HG03097 (cell line): Measurements from ENCODE around the gene WSB1.

Experiments
- ATAC-seq: cut with Tn5 transposase; IDR thresholded peaks from one replicate; pipeline ENCODE4 v1.9.1; 2021; ENCODE audit not compliant: unreplicated experiment, low FRiP score

The WSB1 gene

DNA sequence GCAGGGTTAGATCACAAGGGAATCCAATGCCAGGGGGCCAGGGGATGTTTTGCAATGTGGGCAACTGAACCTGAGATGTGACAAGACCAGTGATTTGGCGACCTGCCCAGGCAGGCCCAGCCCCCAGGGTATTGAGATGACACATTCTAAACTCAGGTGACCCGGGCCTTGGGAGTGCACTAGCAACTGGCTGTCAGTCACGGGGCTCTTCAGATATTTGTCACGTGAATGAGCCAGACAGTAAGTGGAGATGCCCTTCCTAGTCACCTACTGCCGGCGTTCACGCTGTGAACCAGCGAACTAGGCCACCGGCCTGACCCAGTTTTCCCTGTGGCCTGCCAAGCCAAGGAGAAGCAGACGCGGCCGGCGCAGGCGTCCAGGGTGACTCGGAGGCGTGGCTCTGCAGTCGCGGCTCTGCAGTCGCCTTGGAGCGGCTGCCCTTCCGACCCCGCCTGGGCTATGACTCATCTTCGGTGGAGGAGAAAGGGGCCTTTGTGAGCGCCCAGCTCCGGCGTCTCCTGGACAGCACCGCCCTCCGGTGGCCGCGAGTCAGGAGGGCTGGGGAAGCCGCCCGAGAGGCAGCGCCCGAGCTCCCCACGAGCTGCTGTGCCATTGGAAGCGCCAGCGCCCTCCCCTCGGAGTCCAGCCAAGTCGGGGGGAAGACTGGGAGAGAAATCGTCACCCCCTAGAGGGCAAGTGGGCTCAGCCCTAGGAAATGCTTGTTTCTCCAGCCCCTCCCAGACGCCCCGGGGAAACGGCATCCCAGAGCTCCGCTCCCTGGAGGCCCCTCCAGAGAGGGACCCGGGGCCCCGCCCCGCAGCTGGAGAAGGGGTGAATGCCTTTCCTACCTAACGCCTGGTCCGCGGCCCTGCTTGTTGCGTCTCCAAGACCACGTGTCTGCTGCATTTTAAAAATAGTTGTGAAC is 38.8 kb downstream of the WSB1 start:
- peak; percentile 92 for ATAC-seq

DNA sequence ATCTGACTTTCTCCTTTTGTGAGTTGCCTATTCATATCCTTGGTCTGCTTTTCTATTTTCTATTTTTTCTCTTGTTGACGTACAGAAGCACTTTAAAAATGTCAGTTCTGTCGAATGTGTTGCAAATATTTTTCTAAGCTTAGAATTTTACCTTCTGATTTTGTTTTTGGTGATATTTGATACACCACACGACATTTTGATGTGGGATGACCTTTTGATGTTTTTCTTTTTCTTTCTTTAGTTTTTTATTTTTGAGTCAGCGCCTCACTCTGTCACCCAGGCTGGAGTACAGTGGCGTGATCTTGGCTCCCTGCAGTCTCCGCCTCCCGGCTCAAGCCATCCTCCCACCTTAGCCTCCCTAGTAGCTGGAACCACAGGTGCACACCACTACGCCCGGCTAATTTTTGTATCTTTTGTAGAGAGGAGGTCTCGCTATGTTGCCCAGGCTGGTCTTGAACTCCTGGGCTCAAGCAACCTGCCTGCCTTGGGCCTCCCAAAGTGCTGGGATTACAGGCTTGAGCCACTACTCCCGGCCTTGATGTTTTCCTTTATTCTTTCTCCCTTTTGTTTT is 39.6 kb downstream of the WSB1 start:
- no peak for ATAC-seq

DNA sequence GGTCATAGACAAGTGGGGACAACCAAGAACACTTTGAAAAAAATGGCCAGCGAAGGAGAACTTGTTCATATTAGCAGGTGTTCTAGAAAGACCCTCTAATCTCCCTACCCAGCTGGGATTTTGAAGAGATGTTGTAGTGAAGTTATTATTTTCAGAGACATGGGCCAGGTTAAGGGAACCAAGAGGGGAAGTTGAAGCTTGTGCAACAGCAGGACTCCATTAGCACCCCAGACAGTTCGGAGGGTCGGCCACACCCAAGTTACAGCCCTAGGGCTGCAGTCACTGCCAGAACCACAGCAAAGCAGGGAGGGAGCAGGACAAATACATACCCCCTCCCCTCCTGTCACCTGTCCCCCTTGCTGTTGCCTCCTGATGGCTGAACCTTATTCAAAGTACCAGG is 42.3 kb downstream of the WSB1 start:
- ATAC-seq: no peak

DNA sequence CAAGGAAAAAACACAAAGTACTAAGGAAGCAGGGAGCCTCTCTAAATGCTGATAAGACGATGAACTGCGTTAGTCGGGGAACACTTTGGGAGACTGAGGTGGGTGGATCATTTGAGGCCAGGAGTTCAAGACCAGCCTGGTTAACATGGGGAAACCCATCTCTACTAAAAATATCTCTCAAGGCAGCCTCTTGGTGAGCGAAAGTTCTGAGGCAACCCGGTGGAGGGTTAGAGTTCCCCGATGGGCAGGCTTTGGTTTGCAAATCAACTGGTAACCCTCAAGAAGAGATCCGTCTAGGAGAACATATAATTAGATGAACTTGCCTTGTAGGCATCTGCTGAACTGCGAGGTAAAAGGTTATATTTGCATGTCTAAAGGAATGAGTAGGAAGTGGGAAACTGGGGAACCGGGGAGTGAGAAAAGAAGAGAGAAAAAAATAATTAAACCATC is 44.6 kb downstream of the WSB1 start:
- ATAC-seq: peak; percentile 43

DNA sequence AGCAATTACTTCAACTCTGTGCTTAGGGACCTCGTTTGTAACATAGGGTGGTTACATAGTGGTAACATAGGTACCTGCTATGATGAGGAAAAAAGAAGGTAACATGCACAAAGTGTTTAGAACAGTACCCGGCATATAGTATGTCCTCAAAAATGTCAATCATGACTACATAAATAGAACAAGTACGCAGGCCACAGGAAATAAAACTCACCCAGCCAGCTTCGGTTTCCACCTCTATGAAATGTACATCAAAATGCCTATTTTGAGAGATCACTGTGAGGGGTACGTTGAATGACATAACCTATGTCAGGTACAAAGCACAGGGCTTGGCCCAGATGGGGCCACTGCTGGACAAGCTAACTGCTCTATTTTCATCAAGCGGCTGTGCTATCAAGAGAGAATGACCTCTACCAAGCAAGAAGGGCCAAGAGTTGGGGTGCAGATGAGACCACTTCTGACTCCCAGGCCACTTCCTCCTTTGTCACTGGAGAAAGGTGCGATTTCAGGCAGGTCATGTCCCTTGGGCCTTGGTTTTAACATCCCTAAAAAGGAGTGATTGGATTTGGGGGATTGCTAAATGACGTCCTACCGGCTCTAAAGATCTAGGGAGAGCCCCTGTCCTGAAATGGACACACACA is 45.4 kb downstream of the WSB1 start:
- ATAC-seq: peak; percentile 47

DNA sequence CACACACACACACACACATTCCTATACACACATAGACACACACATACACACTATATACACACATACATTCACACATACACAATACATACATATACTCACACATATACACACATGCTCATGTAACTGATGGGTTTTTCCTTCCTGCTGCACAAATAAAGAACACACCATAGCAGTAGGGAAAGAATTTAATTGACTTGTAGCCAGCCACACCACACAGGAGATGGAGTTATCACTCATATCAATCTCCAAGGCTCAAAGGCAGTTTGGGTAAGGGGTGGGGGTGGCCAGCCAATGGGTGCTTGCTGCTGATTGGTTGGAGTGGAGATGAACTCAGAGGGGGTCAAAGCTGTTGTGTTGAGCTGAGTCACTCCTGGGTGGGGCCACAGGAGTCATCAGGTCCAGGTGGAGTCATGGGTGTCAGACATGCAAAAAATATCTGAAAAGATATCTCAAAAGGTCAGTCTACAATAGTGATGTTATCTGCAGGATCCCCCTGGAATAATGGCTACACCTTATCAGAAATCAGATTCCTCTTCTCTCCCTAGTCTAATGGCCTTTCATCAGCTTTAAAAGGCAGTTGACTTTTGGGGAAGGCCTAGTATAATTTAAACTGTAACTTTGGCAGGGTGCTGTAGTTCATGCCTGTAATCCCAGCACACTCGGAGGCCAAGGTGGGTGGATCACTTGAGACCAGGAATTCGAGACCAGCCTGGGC is 46.1 kb downstream of the WSB1 start:
- no peak for ATAC-seq

DNA sequence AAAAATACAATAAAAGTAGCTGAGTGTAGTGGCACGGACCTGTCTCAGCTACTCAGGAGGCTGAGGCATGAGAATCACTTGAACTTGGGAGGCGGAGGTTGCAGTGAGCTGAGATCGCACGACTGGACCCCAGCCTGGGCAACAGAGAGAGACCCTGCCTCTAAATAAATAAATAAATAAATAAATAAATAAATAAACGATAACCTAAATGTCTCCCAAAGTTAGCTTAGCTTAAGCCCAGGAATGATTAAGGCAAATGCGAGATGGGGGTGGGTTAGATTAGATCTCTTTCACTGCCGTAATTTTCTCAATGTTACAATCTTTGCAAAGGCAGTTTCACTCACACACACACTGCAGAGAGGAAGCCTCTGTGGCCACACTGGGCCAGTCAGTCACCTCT is 46.7 kb downstream of the WSB1 start:
- ATAC-seq: no peak

DNA sequence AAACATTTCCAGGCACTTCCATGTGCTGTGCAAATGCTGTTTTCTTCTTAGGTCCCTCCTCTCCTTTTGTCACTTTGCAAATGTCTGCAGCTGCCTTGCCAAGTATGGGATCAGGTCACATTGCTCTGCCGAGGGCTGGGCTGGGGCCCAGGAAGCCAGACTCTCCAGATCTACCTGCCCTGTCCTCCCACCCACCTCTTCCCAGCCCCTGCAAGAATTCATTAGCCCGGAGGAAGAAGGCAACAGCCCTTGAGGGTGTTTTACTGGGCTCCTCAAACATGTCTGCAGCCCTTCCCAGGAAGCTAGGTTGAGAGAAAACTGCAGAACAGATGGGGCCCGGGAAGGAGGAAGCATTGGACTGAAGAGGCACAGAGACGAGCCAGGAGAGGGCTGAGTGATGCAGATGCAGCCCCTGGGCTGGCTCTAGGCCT is 47.1 kb downstream of the WSB1 start:
- no peak for ATAC-seq

DNA sequence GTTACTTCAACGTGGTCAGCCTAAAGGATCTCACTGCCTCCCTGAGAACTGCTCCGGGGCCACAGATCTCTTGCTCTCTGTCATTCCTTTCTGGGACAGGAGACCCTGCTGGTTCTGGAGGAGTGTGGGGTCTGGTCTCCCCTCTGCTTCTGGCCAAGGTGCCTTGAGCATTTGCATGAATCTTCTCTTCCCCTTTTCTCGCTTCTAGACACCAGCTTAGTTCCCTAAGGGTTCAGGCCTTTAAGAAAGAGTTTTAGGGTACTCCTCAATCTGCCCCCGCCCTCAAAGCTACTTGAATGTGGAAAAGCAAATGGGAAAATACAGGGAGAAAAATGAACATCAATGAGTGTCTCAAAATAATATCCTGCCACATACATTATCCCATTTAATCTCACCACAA is 48.1 kb downstream of the WSB1 start:
- ATAC-seq: no peak

DNA sequence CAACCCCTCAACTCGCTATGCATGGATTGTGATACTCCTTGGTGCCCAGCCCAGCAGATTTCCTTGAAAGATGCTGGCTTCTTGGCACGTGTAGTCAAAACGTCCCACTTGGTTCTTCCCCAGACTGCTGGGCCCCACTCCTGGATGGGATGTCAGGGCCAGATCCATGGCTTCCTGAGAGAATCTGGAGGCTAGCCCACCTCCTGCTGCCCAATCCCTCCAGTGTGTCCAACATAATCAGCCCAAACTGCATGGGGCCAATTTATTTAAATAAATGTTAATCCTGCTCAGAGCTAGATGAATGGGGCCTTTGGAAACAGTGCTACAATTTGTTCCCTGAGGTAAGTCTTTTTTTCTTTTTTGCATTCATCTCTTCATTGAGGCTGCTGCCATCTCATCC is 49.4 kb downstream of the WSB1 start:
- ATAC-seq: no peak

DNA sequence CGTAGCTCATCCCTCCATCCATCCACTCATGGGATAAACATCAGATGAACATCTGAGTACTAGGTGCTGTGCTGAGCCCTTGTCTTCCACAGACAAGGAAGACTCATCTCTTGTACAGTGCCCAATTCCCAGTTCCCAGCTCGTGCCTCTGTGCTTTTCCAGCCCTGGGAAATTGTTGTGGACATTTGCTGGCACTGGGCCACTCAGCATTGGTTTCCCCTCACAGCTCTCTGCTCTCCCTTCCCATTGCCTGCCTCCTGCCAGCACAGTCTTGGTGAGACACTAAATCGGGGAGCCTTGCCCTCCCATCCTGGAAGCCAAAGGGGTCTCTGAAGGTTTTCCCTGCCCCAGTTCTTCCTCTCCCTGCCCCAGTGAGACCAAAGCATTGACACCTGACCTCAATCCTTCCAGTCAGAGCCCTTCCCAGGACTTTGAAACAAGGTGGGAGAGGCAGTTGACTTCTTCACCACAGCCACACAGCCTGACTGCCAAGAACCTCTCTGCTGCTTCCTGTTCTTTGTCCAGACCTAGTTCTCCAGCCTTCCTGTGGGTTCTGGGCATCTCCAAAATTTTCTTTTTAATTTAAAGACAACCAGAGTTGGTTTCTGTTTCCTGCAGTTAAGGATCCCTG is 50.2 kb downstream of the WSB1 start:
- ATAC-seq: no peak

DNA sequence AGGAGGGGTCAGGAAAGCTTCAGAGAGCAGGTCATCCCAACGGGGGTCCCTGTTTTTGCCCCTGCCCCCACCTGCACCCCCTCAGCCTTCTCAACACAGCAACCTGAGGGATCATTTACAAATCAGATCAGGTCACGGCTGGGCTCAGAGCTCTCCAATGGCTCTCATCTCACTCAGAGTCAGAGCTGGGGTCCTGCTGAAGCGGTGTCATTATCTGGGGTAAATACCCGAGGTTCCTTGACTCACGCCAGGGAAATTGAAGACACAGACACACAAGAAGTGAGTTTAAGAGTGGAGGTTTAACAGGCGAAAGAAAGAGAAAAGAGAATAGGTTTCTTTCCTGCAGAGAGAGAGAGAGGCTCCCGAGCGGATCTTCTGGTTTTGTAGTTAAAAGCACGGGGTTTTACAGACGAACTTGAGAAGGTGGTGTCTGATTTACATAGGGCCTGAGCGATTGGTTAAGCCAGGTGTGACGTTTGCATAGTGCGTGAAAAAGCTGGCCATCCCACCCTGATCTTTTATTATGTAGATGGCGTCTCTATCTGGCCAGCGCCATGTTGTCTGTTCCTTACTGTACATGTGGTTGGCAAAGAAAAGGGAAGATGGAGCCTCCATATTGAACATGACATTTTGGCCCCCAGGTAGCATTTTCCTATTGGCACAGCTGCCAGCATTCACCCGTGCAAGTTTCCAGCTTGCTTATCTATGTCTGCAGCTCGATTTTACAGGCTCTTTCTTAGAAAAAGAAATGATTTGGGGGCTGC is 51.4 kb downstream of the WSB1 start:
- no peak for ATAC-seq

DNA sequence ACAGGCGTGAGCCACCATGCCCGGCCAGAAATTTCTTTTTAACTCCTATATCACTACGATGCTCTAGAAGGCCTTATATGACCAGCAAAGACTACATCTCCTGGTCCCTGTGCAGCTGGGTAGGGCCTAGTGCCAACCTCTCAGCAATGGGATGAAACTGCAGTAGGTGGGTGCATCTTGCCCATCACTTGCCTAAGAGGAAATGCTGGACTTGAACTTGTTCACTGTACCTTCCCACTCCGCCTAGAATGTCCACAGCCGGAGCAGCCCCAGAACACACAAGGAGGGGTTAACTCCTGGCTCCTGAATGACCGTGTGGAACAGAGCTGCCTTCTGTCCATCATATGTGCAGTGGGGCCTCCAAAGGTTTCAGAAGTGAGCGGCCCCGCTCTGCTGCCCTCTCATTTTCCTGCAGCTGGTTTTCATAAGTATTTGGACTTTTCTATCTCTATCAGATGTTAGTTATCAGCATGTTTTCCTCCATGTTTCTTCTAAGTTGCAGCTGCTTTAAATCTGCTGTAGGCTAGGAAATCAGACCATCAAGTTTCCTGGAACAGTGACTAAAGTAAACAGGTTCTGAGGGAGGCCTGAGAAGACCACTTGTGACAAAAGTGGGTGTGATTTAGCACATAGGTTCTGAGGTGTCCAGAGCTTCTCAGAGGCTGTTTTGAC is 52.5 kb downstream of the WSB1 start:
- ATAC-seq: no peak

DNA sequence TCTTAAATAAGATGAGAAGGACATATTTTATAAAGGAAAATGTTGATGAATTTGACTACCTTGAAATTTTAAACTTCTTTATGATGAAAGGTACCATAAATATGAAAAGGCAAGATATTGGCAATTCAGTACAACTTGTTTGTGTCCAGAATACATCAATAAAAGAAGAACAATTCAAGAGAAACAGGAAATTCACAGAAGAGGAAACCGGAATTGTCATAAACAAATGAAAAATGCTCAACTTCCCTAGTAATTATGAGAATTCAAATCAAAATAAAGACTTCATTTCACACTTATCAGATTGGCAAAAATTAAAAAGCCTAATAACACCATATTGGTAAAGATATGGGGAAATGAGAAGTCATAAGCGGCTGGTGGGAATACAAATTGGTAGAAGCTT is 54.3 kb downstream of the WSB1 start:
- ATAC-seq: no peak

DNA sequence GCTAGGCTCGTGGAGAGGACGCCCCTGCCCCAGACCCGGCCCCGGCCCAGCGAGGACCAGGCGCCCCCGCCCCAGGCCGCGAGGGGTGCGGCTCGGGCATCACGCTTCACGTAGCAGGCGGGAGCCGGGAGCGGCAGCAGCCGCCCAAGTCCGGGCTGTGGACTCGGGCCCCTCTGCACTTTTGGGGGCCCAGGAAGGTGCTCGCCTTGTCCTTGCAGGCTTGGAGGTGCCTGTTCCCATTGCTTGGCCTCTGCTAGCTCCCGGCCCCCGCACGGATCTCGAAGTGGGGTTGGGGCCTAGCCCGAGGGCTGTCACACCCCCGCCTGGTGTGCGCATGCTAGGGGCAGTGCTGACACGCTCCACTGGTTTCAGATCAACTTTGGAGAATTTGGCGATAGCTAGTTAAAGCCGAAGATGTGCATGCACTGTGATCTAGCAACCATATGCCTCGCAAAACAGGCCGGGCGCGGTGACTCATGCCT is 55.7 kb downstream of the WSB1 start:
- no peak for ATAC-seq

DNA sequence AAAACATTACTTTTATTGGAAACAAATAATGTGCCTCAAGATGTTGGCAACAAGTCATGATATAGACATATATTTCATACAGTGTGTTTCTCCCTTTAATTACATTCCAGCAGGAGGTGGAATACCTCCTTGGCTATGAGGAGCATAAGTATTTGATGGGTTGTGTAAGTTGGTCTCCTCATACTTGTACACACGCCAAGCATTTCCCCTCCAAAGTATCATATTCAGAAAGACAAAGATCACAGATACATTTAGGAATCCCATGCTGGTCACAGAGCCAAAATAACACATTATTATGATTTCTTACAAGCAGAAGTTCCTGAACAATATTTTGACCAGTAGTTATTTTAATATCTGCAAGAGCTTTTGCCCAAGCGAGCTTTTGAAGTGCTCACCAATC is 57.8 kb downstream of the WSB1 start:
- ATAC-seq: no peak

DNA sequence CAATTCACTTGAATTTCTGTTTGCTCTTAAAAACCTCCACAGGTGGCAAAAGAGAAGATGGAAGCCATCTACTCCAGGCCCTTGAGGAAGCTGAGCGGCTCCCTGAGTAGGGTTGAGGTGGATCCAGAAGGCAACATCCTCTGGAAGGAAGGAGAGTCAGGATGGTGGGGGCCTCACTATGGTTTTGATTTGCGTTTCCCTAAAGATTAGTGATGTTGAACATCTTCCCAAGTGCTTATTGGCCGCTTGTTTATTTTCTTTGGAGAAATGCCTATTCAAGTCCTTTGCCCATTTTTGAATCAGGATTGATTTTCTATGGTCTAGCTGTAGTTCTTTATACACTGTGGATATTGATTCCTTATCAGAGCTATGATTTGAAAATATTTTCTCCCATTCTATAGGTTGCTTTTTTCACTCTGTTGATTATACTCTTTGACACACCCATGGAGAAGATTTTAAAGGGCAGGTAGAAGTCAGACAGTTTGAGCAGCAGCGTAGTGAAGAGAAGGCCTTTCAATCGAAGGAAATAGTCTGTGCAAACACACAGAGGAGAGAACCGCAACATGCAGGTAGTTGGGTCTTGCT is 58.6 kb downstream of the WSB1 start:
- ATAC-seq: no peak

DNA sequence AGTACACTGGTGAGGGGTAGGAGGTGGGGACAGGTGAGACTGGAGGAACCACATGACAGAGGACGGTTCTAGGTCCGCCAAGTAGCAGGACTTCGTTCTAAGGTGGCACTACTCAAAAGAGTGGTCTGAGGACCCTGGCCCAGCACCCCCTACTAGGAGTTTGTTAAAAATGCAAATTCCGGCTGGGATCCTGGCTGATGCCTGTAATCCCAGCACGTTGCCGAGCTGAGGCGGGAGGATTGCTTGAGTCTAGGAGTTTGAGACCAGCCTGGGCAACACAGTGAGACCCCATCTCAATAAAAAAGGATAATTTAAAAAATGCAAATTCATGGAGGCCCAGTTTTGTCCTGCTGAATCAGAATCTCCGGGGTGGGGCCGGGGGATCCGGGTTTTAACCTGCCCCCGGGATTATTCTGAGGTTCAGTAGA is 59.1 kb downstream of the WSB1 start:
- no peak for ATAC-seq
